PFSK-1 (cell line): Measurements from ENCODE around the gene TXNRD3.

Experiments used
- FOXP2 ChIP-seq: optimal IDR thresholded peaks from 2 replicates; pipeline ENCODE3; 2011; ENCODE audit warnings: borderline replicate concordance, control low read depth, inconsistent platforms; ENCODE audit not compliant: insufficient read depth; ENCODE audit errors: extremely low read length, extremely low read depth
- POLR2AphosphoS5 ChIP-seq: IDR thresholded peaks from 2 replicates; pipeline ENCODE4 v1.6.1; 2012; ENCODE audit warnings: low read depth, mild to moderate bottlenecking, control low read depth, low read length, moderate library complexity
- REST ChIP-seq, 2 experiments: IDR thresholded peaks; 2 replicates each; pipeline versions ENCODE4 v1.6.1 to v1.8.0; 2011 to 2012; ENCODE audit warnings: low read depth in 2 of 2, low read length in 2 of 2, control low read depth in 1 of 2, inconsistent platforms in 1 of 2, mild to moderate bottlenecking in 1 of 2, moderate library complexity in 1 of 2; ENCODE audit not compliant: insufficient read depth in 1 of 2
- SIN3A ChIP-seq: IDR thresholded peaks from 2 replicates; pipeline ENCODE4 v1.6.1; 2012; ENCODE audit warnings: mild to moderate bottlenecking, low read length, moderate library complexity, borderline replicate concordance; ENCODE audit not compliant: insufficient read depth
- TAF1 ChIP-seq: IDR thresholded peaks from 2 replicates; pipeline ENCODE4 v1.6.1; 2012; ENCODE audit warnings: low read length, control low read depth, borderline replicate concordance; ENCODE audit not compliant: insufficient read depth

TXNRD3 gene

GRCh38 chr3:126691765-126692164 is 36.8 kb upstream of the TXNRD3 start:
- TF ChIP-seq SIN3A (no peak), TAF1 (no peak), REST (IDR thresholded peaks at IDR 0.05; ENCODE audit: insufficient read depth in 1 of 2, low read depth in 2 of 2, low read length in 2 of 2) (no peak), FOXP2 (no peak), POLR2AphosphoS5 (no peak)

GRCh38 chr3:126685493-126685892 is 30.6 kb upstream of the TXNRD3 start:
- TF ChIP-seq SIN3A (no peak), TAF1 (no peak), REST (IDR thresholded peaks at IDR 0.05; ENCODE audit: insufficient read depth in 1 of 2, low read depth in 2 of 2, low read length in 2 of 2) (no peak), FOXP2 (no peak), POLR2AphosphoS5 (no peak)

- no peak for TF ChIP-seq FOXP2
- TF ChIP-seq TAF1 = no peak
- TF ChIP-seq POLR2AphosphoS5 = no peak
- TF ChIP-seq REST (IDR thresholded peaks at IDR 0.05; ENCODE audit: insufficient read depth in 1 of 2, low read depth in 2 of 2, low read length in 2 of 2) = no peak
- TF ChIP-seq SIN3A = no peak
Observed at GRCh38 chr3:126685021-126685420, 30.1 kb upstream of the TXNRD3 start.

GRCh38 chr3:126684218-126684751 is 29.4 kb upstream of the TXNRD3 start:
- TF ChIP-seq SIN3A (no peak), POLR2AphosphoS5 (no peak), TAF1 (no peak), FOXP2 (no peak), REST (IDR thresholded peaks at IDR 0.05; ENCODE audit: insufficient read depth in 1 of 2, low read depth in 2 of 2, low read length in 2 of 2) (no peak)

GRCh38 chr3:126683069-126683468 is 28.1 kb upstream of the TXNRD3 start:
- TF ChIP-seq REST (IDR thresholded peaks at IDR 0.05; ENCODE audit: insufficient read depth in 1 of 2, low read depth in 2 of 2, low read length in 2 of 2) (no peak), POLR2AphosphoS5 (no peak)
